Liver (tissue), 3 donors: ENCODE data around the gene AMMECR1.

ENCODE experiments used
- GABPA ChIP-seq, 2 donors: IDR thresholded peaks in 1 of 2; conservative IDR thresholded peaks in 1 of 2; 2 replicates each; pipeline ENCODE4 v1.6.1; 2016; ENCODE audit warnings: antibody characterized with exemption in 2 of 2, mild to moderate bottlenecking in 1 of 2, moderate library complexity in 1 of 2
- TAF1 ChIP-seq: conservative IDR thresholded peaks from 2 replicates; pipeline ENCODE4 v1.6.1; 2016; ENCODE audit warnings: antibody characterized with exemption, mild to moderate bottlenecking
- TF ChIP-seq, protein P1 (sequence below): fragments of 150-350 bp; IDR thresholded peaks from 2 replicates; pipeline ENCODE4 v1.5.1; 2017; ENCODE audit warnings: improper control_type of control experiment, low read depth, low read length; ENCODE audit not compliant: missing input control
- TF ChIP-seq, protein P2 (sequence below): IDR thresholded peaks from 2 replicates; pipeline ENCODE4 v1.6.1; 2016; ENCODE audit warnings: antibody characterized with exemption, mild to moderate bottlenecking
- TF ChIP-seq, protein P3 (sequence below): IDR thresholded peaks from 2 replicates; pipeline ENCODE4 v1.6.1; 2016; ENCODE audit warnings: antibody characterized with exemption
- donor health status: healthy.
- donor health status: healthy.

DNA sequence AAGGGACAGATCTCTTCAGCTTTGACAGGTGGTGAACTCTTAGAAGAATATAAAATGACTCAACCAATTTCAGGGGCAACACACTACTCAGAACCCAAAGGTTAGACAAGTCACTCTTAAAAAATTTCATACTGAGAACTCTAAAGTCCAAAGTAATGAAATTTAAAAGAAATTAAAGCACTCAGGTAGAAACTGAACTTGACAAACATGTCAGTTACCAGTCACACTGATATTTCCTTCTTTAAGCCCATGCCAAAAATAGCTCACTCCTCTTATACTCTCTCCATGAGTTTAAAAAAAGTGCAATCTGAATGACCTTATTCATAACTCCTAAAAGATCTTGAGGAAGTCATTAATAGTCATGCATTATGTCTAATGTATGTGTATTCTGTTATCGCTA is 40.3 kb downstream of the AMMECR1 start:
- TF ChIP-seq, protein P1, sequence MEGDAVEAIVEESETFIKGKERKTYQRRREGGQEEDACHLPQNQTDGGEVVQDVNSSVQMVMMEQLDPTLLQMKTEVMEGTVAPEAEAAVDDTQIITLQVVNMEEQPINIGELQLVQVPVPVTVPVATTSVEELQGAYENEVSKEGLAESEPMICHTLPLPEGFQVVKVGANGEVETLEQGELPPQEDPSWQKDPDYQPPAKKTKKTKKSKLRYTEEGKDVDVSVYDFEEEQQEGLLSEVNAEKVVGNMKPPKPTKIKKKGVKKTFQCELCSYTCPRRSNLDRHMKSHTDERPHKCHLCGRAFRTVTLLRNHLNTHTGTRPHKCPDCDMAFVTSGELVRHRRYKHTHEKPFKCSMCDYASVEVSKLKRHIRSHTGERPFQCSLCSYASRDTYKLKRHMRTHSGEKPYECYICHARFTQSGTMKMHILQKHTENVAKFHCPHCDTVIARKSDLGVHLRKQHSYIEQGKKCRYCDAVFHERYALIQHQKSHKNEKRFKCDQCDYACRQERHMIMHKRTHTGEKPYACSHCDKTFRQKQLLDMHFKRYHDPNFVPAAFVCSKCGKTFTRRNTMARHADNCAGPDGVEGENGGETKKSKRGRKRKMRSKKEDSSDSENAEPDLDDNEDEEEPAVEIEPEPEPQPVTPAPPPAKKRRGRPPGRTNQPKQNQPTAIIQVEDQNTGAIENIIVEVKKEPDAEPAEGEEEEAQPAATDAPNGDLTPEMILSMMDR: no peak
- no peak for TF ChIP-seq GABPA (IDR thresholded peaks at IDR 0.05 in 1 of 2, conservative IDR thresholded peaks at IDR 0.05 in 1 of 2)
- TF ChIP-seq TAF1: no peak
- TF ChIP-seq, protein P2, sequence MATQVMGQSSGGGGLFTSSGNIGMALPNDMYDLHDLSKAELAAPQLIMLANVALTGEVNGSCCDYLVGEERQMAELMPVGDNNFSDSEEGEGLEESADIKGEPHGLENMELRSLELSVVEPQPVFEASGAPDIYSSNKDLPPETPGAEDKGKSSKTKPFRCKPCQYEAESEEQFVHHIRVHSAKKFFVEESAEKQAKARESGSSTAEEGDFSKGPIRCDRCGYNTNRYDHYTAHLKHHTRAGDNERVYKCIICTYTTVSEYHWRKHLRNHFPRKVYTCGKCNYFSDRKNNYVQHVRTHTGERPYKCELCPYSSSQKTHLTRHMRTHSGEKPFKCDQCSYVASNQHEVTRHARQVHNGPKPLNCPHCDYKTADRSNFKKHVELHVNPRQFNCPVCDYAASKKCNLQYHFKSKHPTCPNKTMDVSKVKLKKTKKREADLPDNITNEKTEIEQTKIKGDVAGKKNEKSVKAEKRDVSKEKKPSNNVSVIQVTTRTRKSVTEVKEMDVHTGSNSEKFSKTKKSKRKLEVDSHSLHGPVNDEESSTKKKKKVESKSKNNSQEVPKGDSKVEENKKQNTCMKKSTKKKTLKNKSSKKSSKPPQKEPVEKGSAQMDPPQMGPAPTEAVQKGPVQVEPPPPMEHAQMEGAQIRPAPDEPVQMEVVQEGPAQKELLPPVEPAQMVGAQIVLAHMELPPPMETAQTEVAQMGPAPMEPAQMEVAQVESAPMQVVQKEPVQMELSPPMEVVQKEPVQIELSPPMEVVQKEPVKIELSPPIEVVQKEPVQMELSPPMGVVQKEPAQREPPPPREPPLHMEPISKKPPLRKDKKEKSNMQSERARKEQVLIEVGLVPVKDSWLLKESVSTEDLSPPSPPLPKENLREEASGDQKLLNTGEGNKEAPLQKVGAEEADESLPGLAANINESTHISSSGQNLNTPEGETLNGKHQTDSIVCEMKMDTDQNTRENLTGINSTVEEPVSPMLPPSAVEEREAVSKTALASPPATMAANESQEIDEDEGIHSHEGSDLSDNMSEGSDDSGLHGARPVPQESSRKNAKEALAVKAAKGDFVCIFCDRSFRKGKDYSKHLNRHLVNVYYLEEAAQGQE: no peak
- TF ChIP-seq, protein P3, sequence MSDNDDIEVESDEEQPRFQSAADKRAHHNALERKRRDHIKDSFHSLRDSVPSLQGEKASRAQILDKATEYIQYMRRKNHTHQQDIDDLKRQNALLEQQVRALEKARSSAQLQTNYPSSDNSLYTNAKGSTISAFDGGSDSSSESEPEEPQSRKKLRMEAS: no peak
